OCI-LY7 (cell line): Measurements from ENCODE around the gene FGF1. TPM values are rescaled to one million over a fixed set of nuclear protein-coding genes. Genes with fewer than 3 reads are reported as not detected.

Source experiments
- BruUV-seq: library from RNA; stranded (reverse); fragments of 400-500 nt; replicated peaks from 2 replicates; lab custom pipeline; 2021; lab: Mats Ljungman, UMichigan
- CTCF ChIA-PET: fragments of 300-600 bp; sonication (Branson Sonifier 250); formaldehyde crosslinking; loops from one replicate; lab custom pipeline; 2022; ENCODE audit warnings: antibody characterized with exemption; ENCODE audit not compliant: unreplicated experiment; lab: Charles Lee
- POLR2A ChIA-PET: fragments of 300-600 bp; sonication (Branson Sonifier 250); formaldehyde crosslinking; loops from one replicate; lab custom pipeline; 2022; ENCODE audit warnings: antibody characterized with exemption; lab: Charles Lee
- DNase-seq: peaks from one replicate; pipeline ENCODE4 v3.0.0-alpha.2; 2015; ENCODE audit warnings: low spot score
- H2AFZ ChIP-seq: fragments of 200-600 bp; sonication (generic), shearing (Covaris generic); 2 replicates; pipeline ENCODE4 v1.6.1; 2014; ENCODE audit warnings: mild to moderate bottlenecking, antibody characterized with exemption, low read length, moderate library complexity
- H3K27ac ChIP-seq: fragments of 200-600 bp; sonication (generic); 2 replicates; pipeline ENCODE4 v1.5.1; 2014; ENCODE audit warnings: mixed run types, low read depth, mild to moderate bottlenecking, moderate library complexity, low read length, inconsistent platforms; ENCODE audit not compliant: poor library complexity, severe bottlenecking
- H3K36me3 ChIP-seq: fragments of 200-600 bp; sonication (generic); 2 replicates; pipeline ENCODE4 v1.6.1; 2014; ENCODE audit warnings: mild to moderate bottlenecking, antibody characterized with exemption, low read length, moderate library complexity, mixed read lengths; ENCODE audit not compliant: insufficient read depth
- H3K4me1 ChIP-seq: fragments of 200-600 bp; sonication (generic); 2 replicates; pipeline ENCODE4 v1.5.1; 2014; ENCODE audit warnings: mild to moderate bottlenecking, low read length; ENCODE audit not compliant: insufficient read depth, poor library complexity, severe bottlenecking
- H3K4me2 ChIP-seq: fragments of 200-600 bp; sonication (generic); 2 replicates; pipeline ENCODE4 v1.6.1; 2014; ENCODE audit warnings: mild to moderate bottlenecking, low read length
- H3K4me3 ChIP-seq: fragments of 200-600 bp; sonication (generic); 2 replicates; pipeline ENCODE4 v1.5.1; 2014; ENCODE audit warnings: mild to moderate bottlenecking, low read depth, low read length; ENCODE audit not compliant: poor library complexity, severe bottlenecking
- H3K79me2 ChIP-seq: fragments of 200-600 bp; sonication (generic); 2 replicates; pipeline ENCODE4 v1.6.1; 2016; ENCODE audit warnings: low read depth, mild to moderate bottlenecking, low read length, moderate library complexity, mixed read lengths; ENCODE audit not compliant: insufficient read depth
- H3K9me2 ChIP-seq: fragments of 200-600 bp; sonication (generic); 2 replicates; pipeline ENCODE4 v1.6.1; 2016; ENCODE audit warnings: mild to moderate bottlenecking, low read length, mixed read lengths; ENCODE audit not compliant: insufficient read depth
- H3K9me3 ChIP-seq: fragments of 200-600 bp; sonication (generic); 2 replicates; pipeline ENCODE4 v1.6.1; 2014; ENCODE audit warnings: mild to moderate bottlenecking, mixed run types, low read length, mixed read lengths
- H4K20me1 ChIP-seq: fragments of 200-600 bp; sonication (generic); 2 replicates; pipeline ENCODE4 v1.6.1; 2014; ENCODE audit warnings: mild to moderate bottlenecking, antibody characterized with exemption, low read length, moderate library complexity, mixed read lengths; ENCODE audit not compliant: insufficient read depth
- EZH2phosphoT487 ChIP-seq: fragments of 200-600 bp; sonication (generic); IDR thresholded peaks from 2 replicates; pipeline ENCODE4 v1.6.1; 2018; ENCODE audit warnings: low read depth, borderline replicate concordance, mild to moderate bottlenecking, mixed run types, antibody characterized with exemption, low read length, moderate library complexity, mixed read lengths
- intact Hi-C: fragments of 100-400 bp; cut with micrococcal nuclease; formaldehyde crosslinking; loops from one replicate; pipeline ENCODE4 v1.10.0; 2022; ENCODE audit not compliant: unreplicated experiment
- total RNA-seq, 2 experiments: library from RNA; depleted of rRNA in 1 of 2; stranded (reverse); fragments of >200 nt in 1 of 2; shearing (Covaris generic) in 1 of 2; gene quantifications; 2 replicates each; pipeline ENCODE4 v1.2.3, GENCODE V29; 2014 to 2022
- TF ChIP-seq, protein P1 (sequence below): fragments of 200-600 bp; sonication (generic); conservative IDR thresholded peaks from 2 replicates; pipeline ENCODE4 v1.5.1; 2014; ENCODE audit warnings: mild to moderate bottlenecking, antibody characterized with exemption, low read length, moderate library complexity, mixed read lengths

FGF1 gene
- total RNA-seq, 2 experiments from 2014 or later: not detected

DNA sequence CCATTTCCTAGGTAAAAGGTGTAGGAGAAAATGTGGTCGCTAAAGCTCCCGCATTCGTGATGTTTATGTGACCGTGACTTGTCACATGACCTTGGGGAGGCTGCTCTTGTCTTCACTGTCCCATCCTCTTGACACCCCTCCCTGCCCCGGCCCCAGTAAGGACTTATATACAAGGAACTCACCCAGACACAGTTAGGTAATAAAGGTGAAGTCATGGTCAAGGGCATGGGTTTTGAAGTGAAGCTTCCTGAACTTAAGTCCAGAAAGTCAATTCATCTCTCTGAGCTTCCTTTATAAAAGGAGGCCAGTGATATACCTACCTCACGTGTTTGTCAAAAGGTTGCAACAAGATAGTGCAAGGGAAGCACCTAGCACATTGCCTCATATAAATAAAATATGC is 17.6 kb downstream of the FGF1 start:
- no peak for DNase-seq
- Histone ChIP-seq H3K36me3 (no peaks in the 10 kb centered on the region), H3K4me2 (no peak overlapping the region), H3K27ac (no peak overlapping the region), H4K20me1 (no peaks in the 10 kb centered on the region), H3K9me2 (no peaks in the 10 kb centered on the region), H3K4me1 (no peaks in the 10 kb centered on the region), H3K79me2 (no peaks in the 10 kb centered on the region), H3K9me3 (no peaks in the 10 kb centered on the region), H3K4me3 (no peak overlapping the region), H2AFZ (no peak overlapping the region)
- ChIA-PET CTCF (no interaction called here), POLR2A (interaction anchor here (0.6 to 0.7 kb wide), 3 partner anchors 57 to 197 kb away, joined by 3 to 4 read pairs (median 3); no protein-coding TSS in a partner anchor)
- no TSS peak for BruUV-seq
- TF ChIP-seq, protein P1, sequence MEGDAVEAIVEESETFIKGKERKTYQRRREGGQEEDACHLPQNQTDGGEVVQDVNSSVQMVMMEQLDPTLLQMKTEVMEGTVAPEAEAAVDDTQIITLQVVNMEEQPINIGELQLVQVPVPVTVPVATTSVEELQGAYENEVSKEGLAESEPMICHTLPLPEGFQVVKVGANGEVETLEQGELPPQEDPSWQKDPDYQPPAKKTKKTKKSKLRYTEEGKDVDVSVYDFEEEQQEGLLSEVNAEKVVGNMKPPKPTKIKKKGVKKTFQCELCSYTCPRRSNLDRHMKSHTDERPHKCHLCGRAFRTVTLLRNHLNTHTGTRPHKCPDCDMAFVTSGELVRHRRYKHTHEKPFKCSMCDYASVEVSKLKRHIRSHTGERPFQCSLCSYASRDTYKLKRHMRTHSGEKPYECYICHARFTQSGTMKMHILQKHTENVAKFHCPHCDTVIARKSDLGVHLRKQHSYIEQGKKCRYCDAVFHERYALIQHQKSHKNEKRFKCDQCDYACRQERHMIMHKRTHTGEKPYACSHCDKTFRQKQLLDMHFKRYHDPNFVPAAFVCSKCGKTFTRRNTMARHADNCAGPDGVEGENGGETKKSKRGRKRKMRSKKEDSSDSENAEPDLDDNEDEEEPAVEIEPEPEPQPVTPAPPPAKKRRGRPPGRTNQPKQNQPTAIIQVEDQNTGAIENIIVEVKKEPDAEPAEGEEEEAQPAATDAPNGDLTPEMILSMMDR: no peak
- no peak for TF ChIP-seq EZH2phosphoT487
- intact Hi-C loops: no loop called here

DNA sequence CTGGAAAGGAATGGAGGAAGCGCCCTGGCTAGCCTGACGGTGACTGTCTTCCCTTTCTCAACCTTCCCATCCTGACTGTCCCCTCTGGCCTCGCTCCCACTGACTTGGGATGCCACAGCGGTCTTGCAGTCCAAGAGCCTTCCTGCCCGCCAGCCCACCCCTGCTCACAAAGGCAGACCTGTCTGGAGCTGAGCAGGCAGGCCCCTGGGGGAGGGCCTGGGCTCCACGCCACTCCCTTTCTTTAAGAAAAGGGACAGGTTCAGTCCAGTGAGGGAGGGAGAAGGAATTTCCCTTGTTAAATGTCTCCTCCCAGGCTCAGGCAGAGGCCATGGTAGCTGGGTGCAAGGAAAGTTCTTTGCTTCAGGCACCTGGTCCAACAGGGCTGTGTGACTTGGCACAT is 18.1 kb downstream of the FGF1 start:
- no peak for DNase-seq
- H2AFZ ChIP-seq: no peak overlapping the region
- ChIA-PET POLR2A (interaction anchor here (0.6 to 0.7 kb wide), 2 partner anchors 176 to 196 kb away, joined by 3 to 4 read pairs; no protein-coding TSS in a partner anchor), CTCF (no interaction called here)
- intact Hi-C loops: no loop called here
- no peak for TF ChIP-seq EZH2phosphoT487
- TF ChIP-seq, protein P1: no peak
- no peak overlapping the region for H3K4me3 ChIP-seq
- H3K9me3 ChIP-seq: no peaks in the 10 kb centered on the region
- no TSS peak for BruUV-seq
- no peaks in the 10 kb centered on the region for H4K20me1 ChIP-seq
- H3K4me2 ChIP-seq: no peak overlapping the region
- H3K36me3 ChIP-seq: no peaks in the 10 kb centered on the region
- H3K27ac ChIP-seq: no peak overlapping the region
- no peaks in the 10 kb centered on the region for H3K9me2 ChIP-seq
- no peaks in the 10 kb centered on the region for H3K4me1 ChIP-seq
- H3K79me2 ChIP-seq: no peaks in the 10 kb centered on the region

DNA sequence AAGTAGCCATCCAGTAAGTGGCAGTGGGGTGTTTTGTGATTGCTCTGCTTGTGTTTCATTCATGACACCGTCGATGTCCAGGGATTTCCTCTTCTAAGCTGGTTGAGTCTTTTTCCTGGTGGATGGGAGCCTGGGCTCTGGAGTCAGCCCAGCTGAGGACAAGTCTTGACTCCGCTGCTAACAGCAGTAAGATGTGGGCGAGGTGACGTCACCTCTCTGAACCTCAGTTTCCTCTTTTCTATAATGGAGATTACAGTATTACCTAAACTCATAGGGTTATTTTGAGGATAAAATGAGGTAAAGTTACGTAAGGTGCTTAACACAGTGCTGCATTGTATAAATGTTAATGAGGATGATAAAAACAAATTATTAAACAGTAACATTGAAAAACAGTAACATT is 21.3 kb downstream of the FGF1 start:
- POLR2A ChIA-PET: no interaction called here
- no peaks in the 10 kb centered on the region for H3K36me3 ChIP-seq
- H3K9me3 ChIP-seq: no peaks in the 10 kb centered on the region
- no peaks in the 10 kb centered on the region for H3K4me1 ChIP-seq
- no peaks in the 10 kb centered on the region for H4K20me1 ChIP-seq
- CTCF ChIA-PET: no interaction called here
- no peaks in the 10 kb centered on the region for H3K79me2 ChIP-seq
- BruUV-seq: no TSS peak
- TF ChIP-seq, protein P1: no peak
- no peak for TF ChIP-seq EZH2phosphoT487
- no peak overlapping the region for H2AFZ ChIP-seq
- intact Hi-C loops: no loop called here
- H3K4me2 ChIP-seq: no peak overlapping the region
- DNase-seq: no peak
- H3K9me2 ChIP-seq: no peaks in the 10 kb centered on the region
- no peak overlapping the region for H3K4me3 ChIP-seq
- no peak overlapping the region for H3K27ac ChIP-seq
